Measurements from ENCODE around the gene CDKL1.
A peak's percentile ranks its signal among the peaks of the same experiment; 100 is the strongest.

Gene CDKL1

DNA sequence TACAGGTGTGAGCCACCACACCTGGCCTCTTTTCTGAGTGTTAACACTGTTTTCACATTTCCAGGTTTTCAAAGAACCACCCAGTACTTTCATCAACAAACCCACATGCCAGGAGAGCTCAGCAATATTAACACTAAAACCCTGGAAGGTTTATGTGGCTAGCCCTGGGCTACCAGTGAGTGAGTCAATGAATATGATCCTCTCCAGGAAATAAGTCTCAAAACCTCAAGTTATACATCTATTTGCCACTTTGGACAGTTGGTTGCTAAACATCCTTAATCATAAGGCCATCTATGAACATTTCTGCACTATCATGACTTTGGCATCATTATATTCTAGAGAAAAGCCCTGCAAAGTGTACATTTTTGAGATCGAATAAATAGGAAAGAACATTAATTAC lies 6.3 kb upstream of the CDKL1 start:
- DNase-seq (ENCODE audit: low read depth, low spot score), result peak; percentile 31
- in situ Hi-C loops (cut with HindIII; ENCODE audit: low sequenced_read_pairs), result no loop called here
- H3K4me3 ChIP-seq (ENCODE audit: low read depth, low read length), result no peak overlapping the region
- TF ChIP-seq, protein P1, sequence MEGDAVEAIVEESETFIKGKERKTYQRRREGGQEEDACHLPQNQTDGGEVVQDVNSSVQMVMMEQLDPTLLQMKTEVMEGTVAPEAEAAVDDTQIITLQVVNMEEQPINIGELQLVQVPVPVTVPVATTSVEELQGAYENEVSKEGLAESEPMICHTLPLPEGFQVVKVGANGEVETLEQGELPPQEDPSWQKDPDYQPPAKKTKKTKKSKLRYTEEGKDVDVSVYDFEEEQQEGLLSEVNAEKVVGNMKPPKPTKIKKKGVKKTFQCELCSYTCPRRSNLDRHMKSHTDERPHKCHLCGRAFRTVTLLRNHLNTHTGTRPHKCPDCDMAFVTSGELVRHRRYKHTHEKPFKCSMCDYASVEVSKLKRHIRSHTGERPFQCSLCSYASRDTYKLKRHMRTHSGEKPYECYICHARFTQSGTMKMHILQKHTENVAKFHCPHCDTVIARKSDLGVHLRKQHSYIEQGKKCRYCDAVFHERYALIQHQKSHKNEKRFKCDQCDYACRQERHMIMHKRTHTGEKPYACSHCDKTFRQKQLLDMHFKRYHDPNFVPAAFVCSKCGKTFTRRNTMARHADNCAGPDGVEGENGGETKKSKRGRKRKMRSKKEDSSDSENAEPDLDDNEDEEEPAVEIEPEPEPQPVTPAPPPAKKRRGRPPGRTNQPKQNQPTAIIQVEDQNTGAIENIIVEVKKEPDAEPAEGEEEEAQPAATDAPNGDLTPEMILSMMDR (IDR thresholded peaks at IDR 0.05; ENCODE audit: low read depth, low read length), result no peak

DNA sequence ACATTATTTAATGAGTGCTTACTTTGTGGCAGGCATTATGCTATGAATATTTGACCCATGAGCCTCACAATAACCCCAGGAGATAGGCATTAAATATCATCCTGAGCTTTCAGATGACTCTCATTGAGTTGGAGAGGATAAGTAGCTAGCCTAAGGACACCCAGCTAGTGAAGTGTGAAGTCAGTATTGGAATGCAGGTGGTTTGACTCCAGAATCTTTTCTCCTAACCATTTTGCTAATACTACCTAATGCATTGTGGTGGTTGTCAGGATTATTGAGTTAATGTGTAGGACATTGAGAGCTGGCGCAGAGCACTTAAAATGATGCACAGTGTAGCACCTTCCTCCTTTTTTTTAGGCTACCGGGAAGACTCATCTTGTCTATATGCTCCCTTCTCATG lies 3.8 kb upstream of the CDKL1 start:
- in situ Hi-C loops (cut with HindIII; ENCODE audit: low sequenced_read_pairs), result no loop called here
- no peak for DNase-seq (ENCODE audit: low read depth, low spot score)
- H3K4me3 ChIP-seq (ENCODE audit: low read depth, low read length), result no peak overlapping the region
- TF ChIP-seq, protein P1 (IDR thresholded peaks at IDR 0.05; ENCODE audit: low read depth, low read length), result no peak

DNA sequence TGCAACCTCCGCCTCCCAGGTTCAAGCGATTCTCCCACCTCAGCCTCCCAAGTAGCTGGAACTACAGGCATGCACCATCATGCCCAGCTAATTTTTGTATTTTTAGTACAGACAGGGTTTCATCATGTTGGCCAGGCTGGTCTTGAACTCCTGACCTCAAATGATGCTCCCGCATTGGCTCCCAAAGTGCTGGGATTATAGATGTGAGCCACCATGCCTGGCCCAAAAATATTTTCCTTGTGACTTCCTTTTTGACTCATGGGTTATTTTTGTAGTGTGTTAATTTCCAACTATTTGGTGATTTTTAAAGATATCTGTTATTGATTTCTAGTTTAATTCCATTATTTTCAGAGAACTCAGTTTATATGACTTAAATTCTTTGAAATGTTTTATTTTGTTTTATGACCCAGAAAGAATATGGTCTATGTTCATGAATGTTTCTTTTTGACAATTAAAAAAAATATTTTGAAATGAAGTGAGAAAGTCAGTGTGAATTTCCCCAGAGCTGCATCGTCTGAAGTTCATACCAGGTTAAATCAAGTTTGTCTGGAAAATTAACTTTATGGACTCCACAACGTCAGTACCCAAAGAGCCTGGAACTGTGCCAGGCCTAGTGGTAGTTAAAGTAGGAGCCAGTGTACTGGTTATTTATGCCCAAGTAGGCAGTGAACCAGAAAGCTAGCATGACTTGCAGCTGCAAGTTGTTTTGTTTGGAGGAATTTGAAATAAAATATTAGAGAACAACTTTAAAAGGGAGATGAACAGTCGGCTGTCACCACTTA lies 2.8 kb upstream of the CDKL1 start:
- in situ Hi-C loops (cut with HindIII; ENCODE audit: low sequenced_read_pairs), result no loop called here
- H3K4me3 ChIP-seq (ENCODE audit: low read depth, low read length), result no peak overlapping the region
- TF ChIP-seq, protein P1 (IDR thresholded peaks at IDR 0.05; ENCODE audit: low read depth, low read length), result no peak
- DNase-seq (ENCODE audit: low read depth, low spot score), result peak; percentile 59

DNA sequence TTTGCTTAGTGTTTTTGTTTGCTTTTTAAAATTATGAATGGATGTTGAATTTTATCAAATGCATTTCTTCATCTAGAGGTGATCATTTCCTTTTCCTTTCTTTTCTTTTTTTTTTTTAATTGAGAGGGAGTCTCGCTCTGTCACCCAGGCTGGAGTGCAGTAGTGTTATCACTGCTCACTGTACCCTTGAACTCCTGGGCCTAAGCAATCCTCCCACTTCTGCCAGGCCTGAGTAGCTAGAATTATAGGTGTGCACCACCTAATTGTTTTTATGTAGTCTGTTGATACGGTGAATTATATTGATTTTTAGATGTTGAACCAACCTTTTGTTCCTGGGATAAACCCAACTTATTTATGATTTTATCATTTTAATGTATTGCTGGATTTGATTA lies 1.5 kb upstream of the CDKL1 start:
- in situ Hi-C loops (cut with HindIII; ENCODE audit: low sequenced_read_pairs), result no loop called here
- no peak for DNase-seq (ENCODE audit: low read depth, low spot score)
- H3K4me3 ChIP-seq (ENCODE audit: low read depth, low read length), result no peak overlapping the region
- TF ChIP-seq, protein P1 (IDR thresholded peaks at IDR 0.05; ENCODE audit: low read depth, low read length), result no peak

DNA sequence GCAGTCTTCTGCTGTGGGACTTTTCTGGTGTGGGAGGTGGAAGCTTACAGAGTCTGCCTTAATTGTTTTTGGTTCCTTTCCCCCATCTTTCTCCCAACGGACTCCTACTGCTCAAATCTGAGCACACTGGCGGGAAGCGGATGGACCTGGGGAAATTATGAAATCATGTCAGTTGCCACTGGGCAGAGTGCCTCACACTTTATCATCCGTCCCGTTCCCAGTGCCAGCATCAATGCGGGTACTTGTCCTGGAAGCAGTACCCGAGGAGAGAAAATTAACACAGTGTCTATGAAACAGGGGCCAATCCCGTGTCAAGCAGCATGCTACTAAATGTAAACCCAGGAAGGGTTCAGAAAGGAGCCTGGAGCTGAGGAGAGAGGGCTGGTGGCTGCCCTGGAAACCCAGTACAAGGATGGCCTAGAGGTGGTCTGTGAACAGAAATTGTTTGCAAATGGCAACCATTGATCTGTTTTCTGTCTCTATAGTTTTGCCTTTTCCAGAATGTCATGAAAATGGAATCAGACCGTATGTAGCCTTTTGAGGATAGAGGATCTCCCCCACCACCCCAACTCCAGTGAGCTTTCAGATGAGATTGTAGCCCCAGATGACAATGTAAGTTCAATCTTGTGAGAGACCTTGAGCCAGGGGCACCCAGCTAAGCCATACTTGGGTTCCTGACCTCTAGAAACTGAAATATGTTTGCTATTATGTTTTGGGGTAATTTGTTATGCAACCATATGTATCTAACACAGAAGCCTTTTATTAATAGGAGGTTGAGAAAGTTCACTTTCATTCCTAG lies 908 bp upstream of the CDKL1 start:
- DNase-seq (ENCODE audit: low read depth, low spot score), result peak; percentile 16
- TF ChIP-seq, protein P1 (IDR thresholded peaks at IDR 0.05; ENCODE audit: low read depth, low read length), result no peak
- H3K4me3 ChIP-seq (ENCODE audit: low read depth, low read length), result peak overlapping the region; percentile 68
- in situ Hi-C loops (cut with HindIII; ENCODE audit: low sequenced_read_pairs), result no loop called here

DNA sequence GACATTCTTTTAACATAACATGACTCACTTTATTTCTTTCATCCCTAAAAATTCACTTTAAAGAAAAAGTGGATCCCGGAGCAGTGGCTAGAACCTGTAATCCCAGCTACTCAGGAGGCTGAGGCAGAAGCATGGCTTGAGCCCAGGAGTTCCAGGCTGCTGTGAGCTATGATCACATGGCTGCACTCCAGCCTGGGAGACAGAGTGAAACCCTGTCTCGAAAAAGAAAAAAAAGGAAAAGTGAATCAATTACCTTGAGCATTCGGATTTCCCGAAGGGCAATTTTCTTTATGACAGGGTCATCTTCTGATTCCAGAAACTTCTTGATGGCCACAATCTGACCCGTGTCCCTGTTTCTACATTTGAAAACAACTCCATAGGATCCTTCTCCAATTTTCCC lies 1.2 kb downstream of the CDKL1 start:
- in situ Hi-C loops (cut with HindIII; ENCODE audit: low sequenced_read_pairs), result no loop called here
- peak overlapping the region; percentile 68 for H3K4me3 ChIP-seq (ENCODE audit: low read depth, low read length)
- TF ChIP-seq, protein P1 (IDR thresholded peaks at IDR 0.05; ENCODE audit: low read depth, low read length), result no peak
- DNase-seq (ENCODE audit: low read depth, low spot score), result no peak
